Gastrocnemius medialis (tissue), 4 donors: Measurements from ENCODE around the gene DOCK8. TPM values are rescaled to one million over a fixed set of nuclear protein-coding genes. Genes with fewer than 3 reads are reported as not detected.
"Not testable (repeated sequence)": the region's sequence is repeated elsewhere in the genome, so short reads cannot be mapped to it uniquely, and the experiment has no call there.

Experiments
- ATAC-seq, 2 donors: fragments of 150-250 bp; one replicate each; pipeline ENCODE4 v1.9.1; 2016
- DNase-seq, 2 donors: peaks; one replicate each; pipeline ENCODE4 v3.0.0-alpha.2; 2019
- H3K27ac ChIP-seq, 4 donors: fragments of 200-600 bp; sonication (generic); 1 replicate in 1 of 4; 2 replicates in 3 of 4; pipeline ENCODE4 v1.5.1; 2016 to 2018; ENCODE audit warnings: mild to moderate bottlenecking in 2 of 4, moderate library complexity in 1 of 4
- H3K27me3 ChIP-seq, 3 donors: fragments of 200-600 bp; sonication (generic) in 2 of 3; 1 replicate in 1 of 3; 2 replicates in 2 of 3; pipeline versions ENCODE4 v1.5.1 to v1.6.0; 2016 to 2019; ENCODE audit warnings: mild to moderate bottlenecking in 1 of 3, moderate library complexity in 1 of 3
- H3K36me3 ChIP-seq, 2 donors: fragments of 200-600 bp; sonication (generic) in 1 of 2; one replicate each; pipeline ENCODE4 v1.5.1; 2017 to 2018
- H3K4me1 ChIP-seq, 2 donors: fragments of 200-600 bp; sonication (generic) in 1 of 2; one replicate each; pipeline ENCODE4 v1.5.1; 2016 to 2017; ENCODE audit warnings: mild to moderate bottlenecking in 2 of 2
- H3K4me3 ChIP-seq, 4 donors: fragments of 200-600 bp; sonication (generic) in 3 of 4; 1 replicate in 1 of 4; 2 replicates in 3 of 4; pipeline ENCODE4 v1.5.1; 2016 to 2019; ENCODE audit warnings: mild to moderate bottlenecking in 2 of 4
- H3K9me3 ChIP-seq, 3 donors: fragments of 200-600 bp; sonication (generic) in 2 of 3; 1 replicate in 1 of 3; 2 replicates in 2 of 3; pipeline ENCODE4 v1.5.1; 2016 to 2019
- CTCF ChIP-seq, 5 experiments: fragments of 450-650 bp in 3 of 5; fragments of 200-600 bp in 2 of 5; sonication (generic) in 2 of 5; IDR thresholded peaks in 4 of 5; conservative IDR thresholded peaks in 1 of 5; 1 replicate in 4 of 5; 2 replicates in 1 of 5; pipeline ENCODE4 v1.5.1; 2016 to 2019; ENCODE audit warnings: antibody characterized with exemption in 5 of 5, mild to moderate bottlenecking in 3 of 5, moderate library complexity in 3 of 5
- POLR2A ChIP-seq, 2 donors: fragments of 450-650 bp; IDR thresholded peaks; one replicate each; pipeline ENCODE4 v1.6.1; 2017; ENCODE audit warnings: antibody characterized with exemption in 2 of 2, mild to moderate bottlenecking in 2 of 2, moderate library complexity in 2 of 2
- in situ Hi-C, 4 donors: fragments of 200-750 bp; cut with MboI; loops; one replicate each; pipeline versions ENCODE4 v1.15.0 to v1.8.0; 2017; ENCODE audit warnings: low sequenced_read_pairs in 4 of 4
- intact Hi-C: fragments of 100-400 bp; cut with DNase I; formaldehyde crosslinking; loops from one replicate; pipeline ENCODE4 v1.15.1; 2023; ENCODE audit warnings: low total_unique reads
- total RNA-seq, 4 donors: library from RNA; depleted of rRNA; stranded (reverse); fragments of >200 nt; gene quantifications; one replicate each; pipeline versions ENCODE4 v1.1.0 to v1.2.3, GENCODE V29; 2016

The DOCK8 gene
- total RNA-seq, 4 donors from 2014 or later = 0.80 to 2.8 (median 2.0) TPM

GRCh38 chr9:209143-209758 lies 5.4 kb upstream of the DOCK8 start:
- H3K27ac ChIP-seq = no peak overlapping the region

DNA sequence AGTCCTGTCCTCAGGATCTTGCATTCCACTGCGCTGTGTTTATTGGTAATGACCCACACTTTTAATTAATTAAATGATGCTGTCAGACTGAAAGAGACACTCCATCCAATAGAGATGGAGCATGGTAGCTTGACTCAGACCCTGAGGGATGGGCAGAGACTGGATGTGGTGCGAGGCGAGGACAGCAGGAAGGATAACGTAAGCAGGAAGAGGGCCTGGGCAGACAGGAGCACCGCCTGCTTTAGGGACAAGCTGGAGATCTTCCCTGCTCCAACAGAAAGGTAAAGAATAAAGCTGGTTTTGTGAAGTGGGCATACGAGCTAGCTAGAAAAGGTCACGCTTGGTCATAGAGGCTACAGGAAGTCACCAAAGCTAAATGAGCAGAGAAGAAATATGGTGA lies 3.6 kb upstream of the DOCK8 start:
- no peak for DNase-seq
- intact Hi-C loops = no loop called here
- H3K27ac ChIP-seq = peak overlapping the region in 3 of 4 donors; percentile 12 to 48 (median 47)

More at GRCh38 chr9:209143-209758, 5.4 kb upstream of the DOCK8 start:
- Histone ChIP-seq H3K4me3 (no peak overlapping the region), H3K4me1 (no peaks in the 10 kb centered on the region), H3K27me3 (no peaks in the 10 kb centered on the region), H3K9me3 (no peaks in the 10 kb centered on the region), H3K36me3 (no peaks in the 10 kb centered on the region)
- ATAC-seq = no peak
- TF ChIP-seq CTCF (IDR thresholded peaks at IDR 0.05 in 4 of 5, conservative IDR thresholded peaks at IDR 0.05 in 1 of 5) (no peak), POLR2A (IDR thresholded peaks at IDR 0.05) (no peak)
- no peak for DNase-seq
- intact Hi-C loops = no loop called here
- in situ Hi-C loops = no loop called here

DNA sequence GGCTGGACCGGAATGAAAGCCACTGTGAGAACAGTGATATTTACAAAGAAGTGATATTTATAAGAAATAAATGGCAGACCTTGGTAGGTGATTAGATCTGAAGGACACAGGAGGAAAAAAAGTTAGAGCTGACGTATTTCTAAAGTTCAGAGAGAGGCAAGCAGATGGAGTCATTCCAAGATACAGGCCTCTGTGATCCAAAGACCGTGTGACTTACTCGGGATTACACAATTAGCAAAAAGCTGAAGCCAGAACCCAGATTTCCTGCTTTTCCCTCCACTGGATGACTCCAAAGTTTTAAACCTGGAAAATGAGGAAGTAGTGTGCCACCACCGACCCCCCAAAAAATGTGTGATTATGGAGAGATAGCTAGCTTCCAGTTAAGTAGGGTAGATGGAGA lies 3.1 kb upstream of the DOCK8 start:
- ATAC-seq = peak in 1 of 2 donors; percentile 51
- in situ Hi-C loops (no loop called here), intact Hi-C loops (no loop called here)
- Histone ChIP-seq H3K9me3 (no peaks in the 10 kb centered on the region), H3K4me1 (peaks cover 0 to 4% of the 10 kb centered on the region in 2 donors), H3K27ac (peak overlapping the region in 3 of 4 donors; percentile 19 to 52 (median 47)), H3K4me3 (no peak overlapping the region), H3K27me3 (peaks cover 0 to 9% (median 0%) of the 10 kb centered on the region in 3 donors), H3K36me3 (no peaks in the 10 kb centered on the region)
- DNase-seq = no peak
- TF ChIP-seq CTCF (IDR thresholded peaks at IDR 0.05 in 4 of 5, conservative IDR thresholded peaks at IDR 0.05 in 1 of 5) = no peak
- no peak for TF ChIP-seq POLR2A (IDR thresholded peaks at IDR 0.05)

More for the DNA sequence above, 3.6 kb upstream of the DOCK8 start:
- H3K27me3 ChIP-seq = peaks cover 0 to 9% (median 0%) of the 10 kb centered on the region in 3 donors
- no peak for ATAC-seq
- peaks cover 0 to 4% of the 10 kb centered on the region in 2 donors for H3K4me1 ChIP-seq
- H3K9me3 ChIP-seq = no peaks in the 10 kb centered on the region
- no peak for TF ChIP-seq CTCF (IDR thresholded peaks at IDR 0.05 in 4 of 5, conservative IDR thresholded peaks at IDR 0.05 in 1 of 5)
- TF ChIP-seq POLR2A (IDR thresholded peaks at IDR 0.05) = no peak
- in situ Hi-C loops = no loop called here
- H3K36me3 ChIP-seq = no peaks in the 10 kb centered on the region
- H3K4me3 ChIP-seq = no peak overlapping the region

GRCh38 chr9:212297-212696 lies 2.4 kb upstream of the DOCK8 start:
- Histone ChIP-seq H3K36me3 (no peaks in the 10 kb centered on the region), H3K27ac (peak overlapping the region in 3 of 4 donors; percentile 8 to 52 (median 19)), H3K4me1 (peaks cover 0 to 4% of the 10 kb centered on the region in 2 donors), H3K27me3 (peaks cover 0 to 11% (median 0%) of the 10 kb centered on the region in 3 donors), H3K9me3 (no peaks in the 10 kb centered on the region), H3K4me3 (no peak overlapping the region)
- no peak for DNase-seq
- in situ Hi-C loops = no loop called here
- no peak for ATAC-seq
- intact Hi-C loops = no loop called here
- TF ChIP-seq POLR2A (IDR thresholded peaks at IDR 0.05) (no peak), CTCF (IDR thresholded peaks at IDR 0.05 in 4 of 5, conservative IDR thresholded peaks at IDR 0.05 in 1 of 5) (no peak)

DNA sequence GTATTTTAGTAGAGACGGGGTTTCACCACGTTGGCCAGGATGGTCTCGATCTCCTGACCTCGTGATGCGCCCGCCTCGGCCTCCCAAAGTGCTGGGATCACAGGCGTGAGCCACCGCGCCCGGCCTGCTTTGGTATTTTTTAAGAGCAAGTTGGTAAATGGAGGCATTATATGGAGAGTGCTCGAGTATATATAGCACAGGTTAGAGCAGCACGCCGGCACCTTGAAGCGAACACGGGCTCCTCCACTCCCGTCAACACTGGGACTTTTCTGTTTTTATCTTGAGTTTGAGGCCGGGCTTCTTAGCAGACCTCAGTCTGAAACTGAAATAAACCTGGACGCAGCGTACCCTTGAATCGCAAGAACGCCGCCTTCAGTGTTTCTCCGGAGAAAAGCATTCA lies 764 bp upstream of the DOCK8 start:
- DNase-seq, H3K27ac ChIP-seq, intact Hi-C loops: not testable (repeated sequence)

More for the DNA sequence above, 764 bp upstream of the DOCK8 start:
- in situ Hi-C loops, ATAC-seq, H3K36me3 ChIP-seq, H3K9me3 ChIP-seq, H3K4me1 ChIP-seq: not testable (repeated sequence)
- H3K27me3 ChIP-seq = peaks cover 0 to 11% (median 0%) of the 10 kb centered on the region in 3 donors
- peak overlapping the region in 3 of 4 donors; percentile 53 to 67 (median 58) for H3K4me3 ChIP-seq
